Type B pancreatic cell (in vitro differentiated cells): ENCODE data around the gene MYO6. TPM values are rescaled to one million over a fixed set of nuclear protein-coding genes. Genes with fewer than 3 reads are reported as not detected.
"Not testable (repeated sequence)": the region's sequence is repeated elsewhere in the genome, so short reads cannot be mapped to it uniquely, and the experiment has no call there.

Experiments
- DNase-seq: peaks from one replicate; pipeline ENCODE4 v3.0.0; 2021; ENCODE audit warnings: mixed read lengths; ENCODE audit not compliant: unreplicated experiment; ENCODE audit errors: extremely low spot score
- H3K27ac Mint-ChIP-seq: 2 replicates; pipeline ENCODE4 v1.8.0; 2021; ENCODE audit warnings: mild to moderate bottlenecking, mixed read lengths
- H3K27me3 Mint-ChIP-seq: 2 replicates; pipeline ENCODE4 v1.8.0; 2021; ENCODE audit warnings: mixed read lengths
- H3K36me3 Mint-ChIP-seq: 2 replicates; pipeline ENCODE4 v1.8.0; 2021; ENCODE audit warnings: mixed read lengths
- H3K4me1 Mint-ChIP-seq: one replicate; pipeline ENCODE4 v1.8.0; 2021; ENCODE audit warnings: mixed read lengths; ENCODE audit not compliant: unreplicated experiment
- H3K4me3 Mint-ChIP-seq: 2 replicates; pipeline ENCODE4 v1.8.0; 2021; ENCODE audit warnings: mild to moderate bottlenecking, mixed read lengths
- H3K9me3 Mint-ChIP-seq: 2 replicates; pipeline ENCODE4 v1.8.0; 2021; ENCODE audit warnings: mixed read lengths
- CTCF ChIP-seq: fragments of 200-600 bp; sonication (generic); conservative IDR thresholded peaks from 2 replicates; pipeline ENCODE4 v1.5.0; 2021; ENCODE audit warnings: antibody characterized with exemption, mild to moderate bottlenecking
- long read RNA-seq: library from polyadenylated mRNA; unstranded; transcript quantifications from one replicate; pipeline ENCODE4 v2.0.0, GENCODE V29; 2020
- total RNA-seq: library from RNA; stranded (reverse); gene quantifications from 2 replicates; pipeline ENCODE4 v1.2.1, GENCODE V29; 2021; ENCODE audit warnings: low replicate concordance

MYO6 gene
- 46.7 and 110 TPM in 2 replicates for total RNA-seq
- long read RNA-seq, partial matches to known transcripts = 1,114 of 1,206 reads
- long read RNA-seq, other reads (novel, unspliced or antisense) = 92 of 1,206 reads

GRCh38 chr6:75748743-75749538 is at the start of gene MYO6:
TSS of gene MYO6 (plus strand) at chr6:75749239. CDS start at chr6:75817548, 68,309 bp downstream.
- Mint-ChIP-seq H3K27me3 (no peaks in the 10 kb centered on the region), H3K27ac (peak within 1 kb of the TSS; percentile 94), H3K4me1 (peaks cover 28% of the 10 kb centered on the region), H3K9me3 (no peaks in the 10 kb centered on the region), H3K36me3 (peaks cover 4% of the 10 kb centered on the region), H3K4me3 (peak within 1 kb of the TSS; percentile 97)
- TF ChIP-seq CTCF = no peak
- peak; percentile 83 for DNase-seq

DNA sequence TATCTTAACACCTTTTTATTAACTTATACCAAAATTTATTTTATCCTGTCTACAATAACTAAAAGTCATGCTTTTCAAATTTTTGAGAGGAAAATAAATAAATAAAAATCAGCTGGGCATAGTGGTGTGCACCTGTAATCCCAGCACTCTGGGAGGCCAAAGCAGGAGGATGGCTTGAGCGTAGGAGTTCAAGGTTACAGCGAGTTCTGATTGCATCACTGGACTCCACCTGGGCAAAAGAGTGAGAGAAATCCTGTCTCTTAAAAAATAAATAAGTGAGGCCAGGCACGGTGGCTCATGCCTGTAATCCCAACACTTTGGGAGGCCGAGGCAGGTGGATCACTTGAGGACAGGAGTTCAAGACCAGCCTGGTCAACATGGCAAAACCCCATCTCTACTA is 40.7 kb upstream of the MYO6 start:
- not testable (repeated sequence) for H3K9me3 Mint-ChIP-seq, DNase-seq, H3K27me3 Mint-ChIP-seq, H3K4me1 Mint-ChIP-seq, H3K4me3 Mint-ChIP-seq, H3K27ac Mint-ChIP-seq
- peaks cover 45% of the 10 kb centered on the region for H3K36me3 Mint-ChIP-seq

GRCh38 chr6:75711173-75711572 is 37.9 kb upstream of the MYO6 start:
- H3K27me3 Mint-ChIP-seq = no peaks in the 10 kb centered on the region
- peaks cover 38% of the 10 kb centered on the region for H3K36me3 Mint-ChIP-seq
- no peak for TF ChIP-seq CTCF
- no peaks in the 10 kb centered on the region for H3K9me3 Mint-ChIP-seq
- no peaks in the 10 kb centered on the region for H3K4me1 Mint-ChIP-seq
- no peak for DNase-seq
- no peak overlapping the region for H3K27ac Mint-ChIP-seq
- no peak overlapping the region for H3K4me3 Mint-ChIP-seq

DNA sequence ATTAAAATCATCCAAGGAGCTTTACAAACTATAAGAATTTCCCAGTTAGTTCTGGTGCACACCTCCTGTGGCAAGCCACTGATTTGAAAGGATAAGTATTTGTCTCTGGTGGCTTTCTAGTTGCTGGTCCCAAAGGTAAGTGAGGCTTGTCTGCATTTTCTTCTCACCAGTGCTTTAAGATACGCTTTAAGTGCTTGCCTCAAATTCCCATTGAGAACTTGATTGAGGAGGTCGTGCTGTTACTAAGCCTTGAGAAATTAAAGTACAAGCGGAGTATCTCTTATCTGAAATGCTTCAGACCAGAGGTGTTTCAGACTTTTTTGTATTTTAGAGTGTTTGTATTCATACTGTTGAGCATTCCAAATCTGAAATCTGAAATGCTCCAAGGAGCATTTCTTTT is 29.9 kb upstream of the MYO6 start:
- no peak overlapping the region for H3K4me3 Mint-ChIP-seq
- no peak for DNase-seq
- no peaks in the 10 kb centered on the region for H3K4me1 Mint-ChIP-seq
- H3K9me3 Mint-ChIP-seq = no peaks in the 10 kb centered on the region
- H3K27me3 Mint-ChIP-seq = no peaks in the 10 kb centered on the region
- no peak overlapping the region for H3K27ac Mint-ChIP-seq
- peaks cover 16% of the 10 kb centered on the region for H3K36me3 Mint-ChIP-seq
- no peak for TF ChIP-seq CTCF

DNA sequence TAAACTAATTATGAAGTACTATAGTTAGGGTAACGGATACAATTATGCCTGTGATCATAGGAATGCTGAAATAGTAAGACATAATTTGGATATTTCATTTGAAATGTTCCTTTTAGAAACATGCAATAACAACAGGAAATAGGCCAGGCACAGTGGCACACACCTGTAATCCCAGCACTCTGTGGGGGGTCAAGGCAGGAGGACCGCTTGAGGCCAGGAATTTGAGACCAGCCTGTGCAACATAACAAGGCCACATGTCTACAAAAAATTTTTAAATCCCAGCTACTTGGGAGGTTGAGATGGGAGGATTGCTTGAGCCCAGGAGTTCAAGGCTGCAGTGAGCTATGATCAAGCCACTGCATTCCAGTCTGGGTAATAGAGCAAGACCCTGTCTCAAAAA is 25.7 kb upstream of the MYO6 start:
- H3K36me3 Mint-ChIP-seq = peaks cover 5% of the 10 kb centered on the region
- no peaks in the 10 kb centered on the region for H3K4me1 Mint-ChIP-seq
- H3K9me3 Mint-ChIP-seq = no peaks in the 10 kb centered on the region
- H3K27ac Mint-ChIP-seq = no peak overlapping the region
- DNase-seq = no peak
- H3K4me3 Mint-ChIP-seq = no peak overlapping the region
- H3K27me3 Mint-ChIP-seq = no peaks in the 10 kb centered on the region
- no peak for TF ChIP-seq CTCF

GRCh38 chr6:75727206-75727605 is 21.8 kb upstream of the MYO6 start:
- H3K36me3 Mint-ChIP-seq = no peaks in the 10 kb centered on the region
- no peak for TF ChIP-seq CTCF
- H3K4me3 Mint-ChIP-seq = no peak overlapping the region
- H3K9me3 Mint-ChIP-seq = no peaks in the 10 kb centered on the region
- H3K27me3 Mint-ChIP-seq = no peaks in the 10 kb centered on the region
- DNase-seq = no peak
- H3K4me1 Mint-ChIP-seq = no peaks in the 10 kb centered on the region
- H3K27ac Mint-ChIP-seq = no peak overlapping the region

GRCh38 chr6:75731029-75731428 is 18.0 kb upstream of the MYO6 start:
- not testable (repeated sequence) for DNase-seq, H3K27me3 Mint-ChIP-seq, H3K27ac Mint-ChIP-seq, H3K36me3 Mint-ChIP-seq, H3K9me3 Mint-ChIP-seq, H3K4me3 Mint-ChIP-seq, H3K4me1 Mint-ChIP-seq
